COR-L47 (cell line): Measurements from ENCODE around the gene GSDMA.
A peak's percentile ranks its signal among the peaks of the same experiment; 100 is the strongest.

Source experiments
- DNase-seq: peaks from one replicate; lab custom pipeline; 2025; lab: John Stamatoyannopoulos, UW

Gene GSDMA

DNA sequence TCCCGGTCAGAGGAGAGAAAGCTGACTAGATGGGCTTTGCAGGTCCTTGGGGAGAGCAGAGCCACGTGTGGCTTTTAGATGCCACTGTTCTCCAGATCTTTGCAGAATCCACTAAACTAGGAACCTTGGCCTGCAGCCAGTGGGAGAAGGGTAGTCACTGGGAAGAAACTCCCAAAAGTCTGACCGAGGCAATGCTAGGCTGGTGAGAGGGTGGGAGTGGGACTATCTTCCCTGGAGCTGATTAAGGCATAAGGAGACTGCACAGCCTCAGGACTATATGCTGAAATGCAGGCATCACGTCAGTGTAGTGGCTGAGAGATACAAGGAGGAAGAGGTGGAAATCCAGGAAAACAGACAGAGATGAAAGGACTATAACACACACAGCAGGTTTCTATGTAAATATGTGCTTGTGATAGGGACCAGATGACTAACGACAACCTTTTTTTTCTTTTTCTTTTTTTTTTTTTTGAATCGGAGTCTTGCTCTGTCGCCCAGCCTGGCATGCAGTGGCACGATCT, 2.2 kb upstream of the GSDMA start:
- no peak for DNase-seq

DNA sequence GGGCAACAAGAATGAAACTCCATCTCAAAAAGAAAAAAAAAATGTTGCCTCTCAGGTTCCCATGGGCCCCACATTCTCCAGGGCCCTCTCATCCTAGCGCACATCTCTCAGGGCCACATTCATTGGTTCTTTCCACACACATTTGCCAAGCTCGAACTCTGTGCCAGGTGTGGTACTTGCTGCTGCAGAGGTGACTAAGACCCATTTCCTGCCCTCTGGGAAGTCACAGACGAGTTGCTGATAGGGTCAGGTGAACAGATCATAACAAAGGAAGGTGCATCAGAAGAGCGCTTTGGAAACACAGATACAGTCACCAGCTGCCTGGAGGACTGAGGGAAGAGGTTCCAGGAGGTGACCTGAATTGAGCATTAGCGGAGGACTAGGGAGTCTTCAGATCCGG, 1.0 kb downstream of the GSDMA start:
- DNase-seq: no peak

DNA sequence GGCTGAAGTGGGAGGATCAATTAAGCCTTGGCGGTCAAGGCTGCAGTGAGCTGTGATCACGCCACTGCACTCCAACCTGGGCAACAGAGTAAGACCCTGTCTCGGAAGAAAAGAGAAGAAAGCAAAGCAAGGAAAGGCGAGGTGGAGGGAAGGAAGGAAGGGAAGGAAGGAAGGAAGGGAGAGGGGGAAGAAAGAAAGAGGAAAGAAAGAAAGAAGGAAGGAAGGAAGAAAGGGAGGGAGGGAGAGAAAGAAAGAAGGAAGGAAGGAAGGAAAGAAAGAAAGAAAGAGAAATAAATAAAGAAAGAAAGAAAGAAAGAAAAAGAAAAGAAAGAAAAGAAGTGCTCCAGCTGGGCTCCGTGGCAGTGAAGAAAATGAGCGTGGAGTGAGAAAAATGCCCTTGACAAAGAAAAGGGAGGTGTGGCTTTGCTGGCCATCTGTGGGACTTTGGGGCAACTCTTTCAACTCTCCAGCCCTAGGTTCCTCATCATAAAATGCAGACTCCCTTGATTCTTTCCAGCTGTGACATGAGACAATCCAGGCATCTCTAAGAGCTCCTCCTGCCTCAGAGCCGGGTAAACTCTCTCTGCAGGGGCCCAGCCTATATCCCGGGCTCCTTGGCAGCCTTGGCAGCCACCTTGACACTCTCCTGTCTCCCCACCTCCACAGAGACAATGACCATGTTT, 2.4 kb downstream of the GSDMA start:
- no peak for DNase-seq

DNA sequence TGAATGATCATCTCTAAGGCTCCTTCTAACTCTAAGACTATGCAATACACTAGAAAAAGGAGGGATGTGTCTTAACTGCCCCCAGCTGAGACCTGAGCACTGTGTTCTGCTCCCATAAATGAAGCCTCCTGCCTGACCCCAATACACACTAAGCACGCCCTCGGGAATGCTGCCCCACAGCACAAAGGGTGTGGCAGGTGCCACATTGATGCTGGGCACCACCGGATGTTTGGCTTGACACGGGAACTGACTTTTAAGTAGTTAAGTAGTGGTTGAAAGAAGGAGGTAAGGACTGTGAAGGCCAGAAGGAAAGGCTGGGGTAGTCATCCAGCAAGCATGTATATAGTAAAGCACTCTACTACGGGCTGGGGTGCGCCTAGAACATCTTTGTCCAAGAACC, 4.0 kb downstream of the GSDMA start:
- no peak for DNase-seq

DNA sequence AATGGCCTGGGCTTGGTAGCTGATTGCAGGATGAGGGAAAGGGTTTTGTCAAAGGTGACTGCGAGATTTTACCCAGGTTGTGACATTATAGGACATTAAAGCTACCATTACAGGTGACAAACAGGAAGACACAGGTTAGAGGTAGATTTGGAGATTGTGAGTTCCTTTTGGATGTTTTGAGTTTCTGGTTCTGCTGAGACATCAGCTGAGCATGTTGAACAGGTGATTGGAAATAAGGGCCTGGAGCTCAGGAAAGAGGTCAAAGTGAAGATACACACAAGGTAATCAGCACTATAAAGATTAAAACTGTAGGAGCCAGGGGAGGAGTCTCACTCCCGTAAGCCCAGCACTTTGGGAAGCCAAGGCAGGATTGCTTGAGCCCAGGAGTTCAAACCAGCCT, 6.0 kb downstream of the GSDMA start:
- no peak for DNase-seq

DNA sequence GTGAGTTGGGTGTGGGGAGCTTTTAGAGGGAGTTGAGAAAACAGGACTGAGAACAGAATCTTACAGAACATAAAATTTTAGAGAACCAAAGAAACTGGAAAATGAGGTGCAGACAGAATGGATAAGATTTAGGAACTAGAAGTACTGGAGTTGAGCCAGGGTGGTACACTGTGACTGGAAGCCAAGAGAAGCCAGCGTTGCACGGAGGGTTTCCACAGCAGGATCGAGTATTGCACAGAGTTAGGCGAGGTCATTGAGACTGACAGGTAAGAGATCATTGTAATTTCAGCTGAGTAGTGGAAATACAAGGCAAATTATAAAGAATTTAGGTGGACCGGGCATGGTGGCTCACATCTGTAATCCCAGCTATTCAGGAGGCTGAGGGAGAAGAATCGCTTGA, 6.6 kb downstream of the GSDMA start:
- DNase-seq: no peak

DNA sequence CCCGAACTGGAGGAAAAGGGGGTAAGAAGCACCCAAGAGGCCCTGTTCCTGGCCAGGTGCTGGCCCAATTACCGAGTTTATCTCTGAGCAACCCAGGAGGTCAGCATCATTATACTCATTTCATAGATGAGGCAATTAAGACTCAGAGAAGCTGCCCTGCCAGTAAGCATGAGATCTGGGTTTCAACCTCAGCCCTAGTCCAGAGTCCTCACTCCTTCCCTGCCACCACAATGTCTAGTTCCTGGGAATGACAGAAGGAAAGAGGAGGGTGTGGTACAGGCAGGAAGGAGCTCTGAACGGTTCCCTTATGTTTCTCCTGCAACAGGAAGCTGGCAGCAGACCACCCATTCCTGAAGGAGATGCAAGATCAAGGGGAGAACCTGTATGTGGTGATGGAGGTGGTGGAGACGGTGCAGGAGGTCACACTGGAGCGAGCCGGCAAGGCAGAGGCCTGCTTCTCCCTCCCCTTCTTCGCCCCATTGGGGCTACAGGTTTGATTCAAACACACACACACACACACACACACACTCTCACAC, 7.4 kb downstream of the GSDMA start:
- no peak for DNase-seq

DNA sequence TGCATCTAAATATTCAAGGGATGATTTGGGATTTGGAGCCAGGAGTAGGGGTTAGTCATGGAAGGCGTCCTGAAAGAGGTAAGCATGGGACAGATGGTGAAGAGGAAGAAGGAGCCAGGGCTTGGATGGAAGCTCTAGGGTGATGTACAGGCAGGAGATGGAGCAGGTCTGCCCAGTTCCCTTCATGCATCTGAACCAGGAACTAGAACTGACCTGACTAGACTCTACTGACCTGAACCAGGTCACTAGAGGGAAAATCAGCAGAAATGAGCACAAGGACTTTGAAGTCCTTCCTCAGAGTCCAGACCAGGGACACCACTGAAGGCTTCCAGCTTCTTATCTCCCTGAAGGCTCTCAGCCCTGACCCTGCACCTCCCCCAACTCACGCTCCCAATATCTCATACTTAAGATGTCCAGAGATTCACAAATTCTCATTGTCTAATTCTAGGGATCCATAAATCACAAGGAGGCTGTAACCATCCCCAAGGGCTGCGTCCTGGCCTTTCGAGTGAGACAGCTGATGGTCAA, 8.3 kb downstream of the GSDMA start:
- DNase-seq: no peak

DNA sequence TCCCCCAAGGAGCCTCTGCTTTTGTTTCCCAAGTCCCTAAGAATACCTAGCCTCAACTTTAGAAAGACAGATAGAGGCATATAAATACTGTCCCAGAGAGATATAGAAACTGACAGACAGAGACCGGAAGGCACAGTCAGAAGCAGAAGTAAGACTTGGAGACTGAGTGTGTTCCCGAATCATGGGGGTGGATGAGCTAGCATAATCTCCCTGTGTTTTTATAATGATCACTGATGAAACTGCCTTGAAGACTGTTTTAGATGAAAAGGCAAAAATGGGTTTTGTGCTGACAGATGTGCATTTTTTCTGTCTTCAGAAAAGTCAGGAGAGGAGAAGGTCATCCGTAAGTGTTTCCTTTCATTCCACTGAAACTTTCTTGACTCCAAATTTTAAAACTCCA, 9.5 kb downstream of the GSDMA start:
- no peak for DNase-seq

DNA sequence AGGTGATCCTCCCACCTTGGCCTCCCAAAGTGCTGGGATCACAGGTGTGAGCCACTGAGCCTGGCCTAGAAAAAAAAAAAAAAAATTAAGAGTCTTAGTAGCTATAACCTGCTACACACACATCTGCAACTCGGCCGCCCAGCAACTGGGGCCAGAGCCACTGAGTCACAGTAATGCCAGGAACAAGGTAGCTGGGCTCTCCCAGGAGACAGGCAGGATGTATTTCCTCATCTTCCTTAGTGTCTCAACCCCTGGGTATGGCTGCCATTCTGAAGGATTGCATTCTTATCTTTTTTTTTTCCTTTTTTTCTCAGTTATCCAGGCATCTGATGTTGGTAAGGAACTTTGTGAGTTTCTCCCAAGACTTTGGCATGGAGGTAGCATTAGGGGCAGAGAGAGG, 10.7 kb downstream of the GSDMA start:
- no peak for DNase-seq

DNA sequence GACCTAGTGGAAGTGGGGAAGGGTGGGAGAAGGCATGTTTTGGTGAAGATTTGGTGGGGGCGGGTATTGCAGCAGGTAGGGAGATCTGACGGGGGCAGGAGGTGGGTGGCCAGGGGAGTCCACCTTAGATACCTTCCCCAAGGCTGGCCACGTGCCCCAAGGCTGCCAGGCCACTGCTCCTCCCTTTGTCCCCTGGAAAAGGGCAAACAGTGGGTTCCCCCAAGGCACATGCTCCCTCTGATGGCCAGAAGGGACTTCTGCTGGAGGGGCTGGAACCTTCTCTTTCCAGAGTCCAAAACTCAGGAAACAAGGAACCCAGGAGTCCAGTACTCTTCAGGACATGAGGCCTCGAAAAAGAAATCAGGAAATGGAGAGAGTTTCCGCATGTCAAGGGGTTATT, 11.6 kb downstream of the GSDMA start:
- no peak for DNase-seq

DNA sequence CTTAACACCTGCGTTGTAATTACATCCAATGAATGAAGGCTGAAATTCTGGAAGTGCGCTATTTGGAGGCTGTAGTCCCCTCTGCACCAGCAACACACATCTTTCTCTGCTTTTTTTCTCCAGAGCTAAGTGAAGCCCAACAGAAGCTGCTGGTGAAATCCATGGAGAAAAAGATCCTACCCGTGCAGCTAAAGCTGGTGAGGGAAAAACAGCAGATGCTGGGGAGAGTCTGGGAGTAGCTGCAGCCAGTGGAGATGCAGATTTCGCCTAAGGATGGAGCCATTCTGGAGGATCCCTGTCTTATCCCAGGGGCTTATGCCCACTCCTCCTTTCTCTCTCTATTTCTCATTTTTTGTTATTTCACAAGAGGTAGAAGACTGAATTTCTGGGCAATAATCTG, 13.0 kb downstream of the GSDMA start:
- DNase-seq: no peak

DNA sequence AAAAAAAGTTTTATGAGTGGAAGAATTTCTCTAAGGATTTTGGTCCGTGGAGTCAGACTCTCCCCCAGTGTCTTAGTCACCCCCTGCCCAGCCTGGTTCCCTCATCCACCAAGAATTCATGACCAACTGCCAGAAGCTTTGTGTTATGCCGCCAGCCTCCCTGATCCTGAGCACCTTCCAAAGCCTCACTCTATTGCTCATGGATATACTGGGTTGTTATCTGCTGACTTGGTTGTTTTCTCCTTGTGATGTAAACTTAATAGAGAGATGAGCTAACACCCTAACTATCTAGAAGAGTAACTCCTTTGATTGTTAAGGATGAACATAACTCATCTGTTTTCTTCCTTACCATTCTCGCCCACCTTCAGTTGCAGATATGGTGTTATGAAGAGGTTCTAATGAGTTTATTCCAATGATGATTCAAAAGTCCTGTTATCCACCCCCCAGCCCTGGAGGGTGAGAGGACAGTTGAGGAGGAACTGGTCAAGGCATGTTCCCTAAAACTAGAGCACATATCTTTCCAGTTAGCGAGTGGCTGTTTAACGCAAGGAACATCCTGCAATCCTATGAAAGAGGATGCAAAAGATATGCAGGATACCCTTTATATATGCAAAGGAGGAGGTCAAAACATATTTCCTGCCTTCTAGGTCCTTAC, 16.3 kb downstream of the GSDMA start:
- no peak for DNase-seq

DNA sequence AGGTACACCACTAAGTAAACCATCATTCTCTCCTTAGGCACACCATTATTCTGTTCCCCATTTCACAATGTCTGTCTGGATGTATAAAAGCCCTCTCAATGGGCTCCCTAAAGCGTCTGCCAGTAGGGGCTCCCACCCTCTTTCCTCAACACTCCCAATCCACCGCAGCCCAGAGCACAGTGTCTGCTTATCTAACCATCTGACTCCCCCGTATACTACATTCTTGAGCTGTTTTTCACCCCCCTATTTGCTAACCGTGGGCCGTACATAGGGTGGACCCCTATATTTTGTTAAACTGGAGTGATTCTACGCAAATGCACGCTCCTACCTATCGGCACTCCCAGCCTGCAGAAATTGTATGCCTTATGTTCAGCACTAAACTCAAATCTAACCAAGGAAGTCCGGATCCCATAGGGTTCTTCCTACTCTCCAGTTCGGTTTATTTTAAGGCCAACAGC, 17.1 kb downstream of the GSDMA start:
- DNase-seq: peak; percentile 20

DNA sequence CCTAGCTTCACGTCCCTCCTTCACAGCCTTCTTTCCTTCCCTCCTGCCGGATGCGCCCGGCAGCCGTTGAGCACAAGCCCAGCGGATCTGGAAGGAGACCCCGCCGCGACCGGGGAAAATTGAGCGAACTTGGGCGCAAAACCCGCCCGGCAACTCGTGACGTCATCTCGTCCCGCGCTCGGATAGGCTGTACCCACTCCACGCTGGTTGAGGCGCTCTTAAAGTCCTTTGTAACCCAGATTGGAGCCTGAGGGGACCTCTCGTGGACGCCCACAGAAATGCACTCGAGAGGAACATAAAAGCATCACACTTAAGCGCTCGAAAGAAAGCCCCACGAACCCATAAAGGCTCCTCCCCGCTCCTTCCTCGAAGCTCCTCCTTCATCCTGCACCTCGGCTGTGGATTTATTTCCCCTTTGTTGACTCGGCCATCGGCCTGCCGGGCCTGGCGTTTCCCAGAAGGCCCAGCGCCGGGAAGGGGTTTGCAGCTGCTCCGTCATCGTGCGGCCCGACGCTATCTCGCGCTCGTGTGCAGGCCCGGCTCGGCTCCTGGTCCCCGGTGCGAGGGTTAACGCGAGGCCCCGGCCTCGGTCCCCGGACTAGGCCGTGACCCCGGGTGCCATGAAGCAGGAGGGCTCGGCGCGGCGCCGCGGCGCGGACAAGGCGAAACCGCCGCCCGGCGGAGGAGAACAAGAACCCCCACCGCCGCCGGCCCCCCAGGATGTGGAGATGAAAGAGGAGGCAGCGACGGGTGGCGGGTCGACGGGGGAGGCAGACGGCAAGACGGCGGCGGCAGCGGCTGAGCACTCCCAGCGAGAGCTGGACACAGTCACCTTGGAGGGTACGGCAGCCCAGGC, 17.8 kb downstream of the GSDMA start, which contains the start of gene PSMD3:
Gene PSMD3, plus strand, starts transcription at position 457 of the 856 bp plus-strand sequence. Its CDS starts 164 bp downstream, at position 621.
- peak; percentile 99 for DNase-seq

DNA sequence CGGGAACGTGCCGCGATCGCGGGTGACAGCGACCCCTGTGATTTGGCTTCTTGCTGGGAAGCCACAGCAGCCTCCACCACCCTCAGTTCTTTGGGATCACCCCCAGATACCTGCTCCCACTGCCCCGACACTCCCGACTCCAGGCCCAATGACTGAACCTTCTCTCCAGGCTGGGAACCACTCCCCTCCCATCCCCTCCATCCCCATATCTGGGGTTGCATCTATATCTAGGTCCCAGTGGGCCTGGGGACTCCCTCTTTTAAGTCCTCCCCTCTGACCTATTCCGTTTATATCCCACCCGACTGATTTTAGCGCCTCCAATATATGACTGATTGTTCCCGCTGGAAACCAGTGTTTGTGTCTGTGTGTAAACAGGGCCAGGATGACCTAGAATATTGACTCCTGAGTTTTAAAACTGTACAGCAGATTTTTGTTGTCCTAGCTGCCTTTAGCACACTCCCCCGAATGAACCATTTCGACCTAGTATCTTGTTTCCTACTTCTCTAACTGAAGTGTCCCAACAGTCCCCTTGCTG, 18.5 kb downstream of the GSDMA start:
- no peak for DNase-seq

DNA sequence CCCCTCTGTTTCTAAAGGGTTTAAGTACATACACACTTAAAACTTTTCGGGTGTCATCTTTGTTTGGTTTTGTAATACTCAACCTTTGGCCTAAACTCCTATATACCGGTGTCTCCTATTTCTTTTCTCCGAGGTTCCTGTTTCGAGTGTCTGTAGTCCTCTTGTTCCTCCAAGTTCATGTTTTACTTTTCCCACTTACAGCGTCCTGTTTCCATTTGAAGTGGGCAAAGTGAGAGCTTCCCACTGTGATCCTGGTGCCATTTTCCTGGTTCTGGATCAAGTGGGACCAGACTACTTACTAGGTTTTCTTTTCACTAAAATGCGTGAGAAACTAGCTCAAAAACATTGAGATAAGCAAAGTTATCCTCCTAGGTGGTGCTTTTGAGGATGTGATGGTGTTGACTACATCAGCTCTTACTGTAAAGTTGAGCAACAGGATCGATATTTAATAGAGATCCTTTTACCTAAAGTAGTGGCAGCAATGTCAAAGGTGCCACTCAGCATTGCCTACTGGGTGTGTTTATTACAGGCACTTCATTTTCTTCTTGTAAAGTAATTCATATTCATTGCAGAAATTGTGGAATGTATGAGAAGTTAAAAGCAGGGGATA, 19.1 kb downstream of the GSDMA start:
- no peak for DNase-seq

DNA sequence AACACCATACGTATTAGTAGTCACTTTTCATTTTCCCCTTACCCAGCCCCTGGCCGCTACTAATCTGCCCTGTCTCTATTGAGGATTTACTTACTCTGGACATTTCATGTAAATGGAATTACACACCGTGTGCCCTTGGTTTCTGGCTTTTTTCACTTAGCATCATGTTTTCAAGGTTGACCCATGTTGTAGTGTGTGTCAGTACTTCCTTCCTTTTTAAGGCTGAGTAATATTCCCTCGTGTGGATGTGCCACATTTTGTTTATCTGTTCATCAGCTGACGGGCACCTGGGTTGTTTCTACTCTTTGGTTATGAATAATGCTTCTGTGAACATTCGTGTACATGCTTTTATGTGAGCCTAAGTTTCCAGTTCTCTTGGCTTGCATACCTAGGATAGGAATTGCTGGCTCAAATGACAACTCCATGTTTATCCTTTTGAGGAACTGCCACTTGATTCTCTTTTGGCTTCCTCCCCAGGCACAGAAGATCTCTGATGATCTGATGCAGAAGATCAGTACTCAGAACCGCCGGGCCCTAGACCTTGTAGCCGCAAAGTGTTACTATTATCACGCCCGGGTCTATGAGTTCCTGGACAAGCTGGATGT, 25.5 kb downstream of the GSDMA start:
- no peak for DNase-seq

DNA sequence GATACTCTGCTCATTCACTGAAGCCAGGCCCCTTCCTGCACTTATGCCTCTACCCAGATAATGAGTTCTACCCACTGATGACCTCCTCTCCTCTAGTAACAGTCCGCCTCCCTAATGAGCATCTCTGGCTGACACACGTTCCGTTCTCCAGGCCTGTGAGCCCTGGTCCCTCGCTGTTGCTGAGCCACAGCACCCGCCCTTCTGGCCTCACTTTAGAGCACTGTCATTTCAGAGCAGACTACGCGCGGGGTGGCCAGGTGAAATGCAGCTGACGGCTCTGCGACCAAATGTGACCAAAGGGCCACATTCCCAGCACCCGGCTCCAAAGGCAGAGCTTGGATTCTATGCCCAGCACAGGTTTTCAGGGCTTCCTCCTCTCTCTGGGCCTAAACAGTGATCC, 31.6 kb downstream of the GSDMA start:
- no peak for DNase-seq

DNA sequence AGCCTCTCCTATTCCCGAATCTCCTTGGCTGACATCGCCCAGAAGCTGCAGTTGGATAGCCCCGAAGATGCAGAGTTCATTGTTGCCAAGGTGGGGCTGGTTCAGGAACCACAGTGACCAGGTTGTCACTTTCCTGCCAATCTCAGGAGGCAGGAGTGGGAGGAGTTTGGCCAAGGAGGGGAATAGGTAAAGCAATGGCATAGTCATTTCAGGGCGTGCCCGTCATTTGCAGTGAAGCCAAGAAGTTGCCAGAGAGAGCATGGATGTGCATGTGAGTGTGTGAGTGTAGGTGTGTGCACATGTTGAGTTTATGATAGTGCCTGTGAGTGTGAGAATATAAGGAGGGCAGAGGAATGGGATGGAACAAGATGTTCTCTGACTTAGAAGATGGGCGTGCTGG, 32.6 kb downstream of the GSDMA start:
- DNase-seq: no peak

DNA sequence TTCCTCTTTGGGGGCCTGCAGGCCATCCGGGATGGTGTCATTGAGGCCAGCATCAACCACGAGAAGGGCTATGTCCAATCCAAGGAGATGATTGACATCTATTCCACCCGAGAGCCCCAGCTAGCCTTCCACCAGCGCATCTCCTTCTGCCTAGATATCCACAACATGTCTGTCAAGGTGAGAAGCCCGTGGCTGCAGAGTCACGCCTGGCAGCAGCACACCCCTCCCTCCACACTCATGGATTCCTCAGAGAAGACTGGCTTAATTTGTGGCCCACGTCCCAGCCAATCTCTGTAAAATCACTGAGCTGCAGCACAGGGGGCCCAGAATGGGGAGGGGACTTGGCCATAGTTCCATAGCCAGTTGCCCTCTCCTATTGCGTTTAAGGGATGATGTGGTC, 33.4 kb downstream of the GSDMA start:
- no peak for DNase-seq
